Fibroblast of skin of abdomen (primary cell): Measurements from ENCODE around the gene CX3CR1. TPM values are rescaled to one million over a fixed set of nuclear protein-coding genes. Genes with fewer than 3 reads are reported as not detected.
"Not testable (repeated sequence)": the region's sequence is repeated elsewhere in the genome, so short reads cannot be mapped to it uniquely, and the experiment has no call there.

Source experiments
- DNase-seq: peaks from one replicate; pipeline ENCODE4 v3.0.0-alpha.2; 2013
- polyA plus RNA-seq, 2 experiments: library from polyadenylated mRNA; unstranded; fragments of 120-200 nt; gene quantifications; one replicate each; pipeline ENCODE4 v1.2.1, GENCODE V29; 2013; ENCODE audit not compliant: insufficient read length in 2 of 2

Gene CX3CR1
- not detected for polyA plus RNA-seq (2013, experiment 1 of 2; ENCODE audit: insufficient read length)
- not detected for polyA plus RNA-seq (2013, experiment 2 of 2; ENCODE audit: insufficient read length)

GRCh38 chr3:39279745-39280517 lies at the start of gene CX3CR1:
CX3CR1 (minus strand) TSS chr3:39280036; CDS start chr3:39266509, 13,527 bp downstream.
- no peak for DNase-seq

DNA sequence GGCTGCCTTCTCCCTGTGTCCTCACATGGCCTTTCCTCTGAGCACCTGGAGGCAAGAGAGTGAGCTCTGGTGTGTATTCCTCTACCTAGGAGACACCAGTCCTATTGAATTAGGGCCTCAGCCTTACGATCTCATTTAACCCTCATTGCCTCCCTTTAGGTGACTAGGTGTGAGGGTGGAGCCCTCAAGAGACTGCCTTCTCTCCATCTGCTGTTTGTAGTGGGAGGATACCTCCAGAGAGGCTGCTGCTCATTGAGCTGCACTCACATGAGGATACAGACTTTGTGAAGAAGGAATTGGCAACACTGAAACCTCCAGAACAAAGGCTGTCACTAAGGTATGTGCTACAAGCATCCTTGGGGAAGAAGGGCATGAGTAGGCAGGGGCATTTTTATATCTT lies 49.7 kb upstream of the CX3CR1 start, which contains the start of gene CCR8:
TSS of gene CCR8 (plus strand) at position 217 of the 400 bp plus-strand sequence. CDS start 2,623 bp downstream, outside the sequence.
- DNase-seq: no peak

GRCh38 chr3:39327746-39328349 lies 48.0 kb upstream of the CX3CR1 start:
- DNase-seq: no peak

GRCh38 chr3:39327053-39327745 lies 47.4 kb upstream of the CX3CR1 start:
- DNase-seq: no peak

DNA sequence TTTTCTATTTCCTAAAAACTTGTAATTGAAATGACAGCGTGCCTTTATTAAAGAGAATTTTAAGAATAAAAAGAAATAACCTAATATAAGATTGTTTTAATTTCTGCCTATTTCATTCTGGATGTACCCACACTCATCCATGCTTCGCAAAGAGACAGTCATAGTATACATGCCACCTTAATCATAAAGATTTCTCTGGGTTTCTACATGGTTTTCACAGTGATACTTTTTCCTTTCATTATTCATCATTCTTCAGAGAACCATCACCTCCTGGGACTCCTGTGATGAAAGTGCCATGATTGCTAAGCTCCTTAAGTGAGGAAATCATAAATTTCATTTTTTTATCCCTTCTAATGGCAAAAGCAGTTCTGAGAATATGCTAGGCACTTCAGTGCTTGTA lies 45.4 kb upstream of the CX3CR1 start:
- no peak for DNase-seq

DNA sequence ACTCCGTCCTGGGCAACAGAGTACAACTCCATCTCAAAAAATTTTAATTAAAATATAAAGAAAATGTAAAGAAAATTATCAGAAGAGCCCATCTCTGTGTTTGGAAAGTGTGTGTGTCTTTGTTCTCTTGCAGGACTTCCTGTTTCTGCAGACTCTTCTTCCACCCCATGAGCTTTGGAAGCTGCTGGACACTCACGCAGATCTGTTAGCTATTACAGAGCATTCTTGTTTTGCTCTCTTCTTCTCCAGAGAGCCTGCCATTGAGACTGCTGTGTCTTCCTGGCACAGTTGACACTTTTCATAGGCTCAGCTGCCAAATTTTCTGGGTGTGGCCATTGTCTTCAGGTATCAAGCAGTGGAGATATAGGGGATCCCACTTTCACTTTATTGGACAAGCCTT lies 43.7 kb upstream of the CX3CR1 start:
- DNase-seq: no peak

DNA sequence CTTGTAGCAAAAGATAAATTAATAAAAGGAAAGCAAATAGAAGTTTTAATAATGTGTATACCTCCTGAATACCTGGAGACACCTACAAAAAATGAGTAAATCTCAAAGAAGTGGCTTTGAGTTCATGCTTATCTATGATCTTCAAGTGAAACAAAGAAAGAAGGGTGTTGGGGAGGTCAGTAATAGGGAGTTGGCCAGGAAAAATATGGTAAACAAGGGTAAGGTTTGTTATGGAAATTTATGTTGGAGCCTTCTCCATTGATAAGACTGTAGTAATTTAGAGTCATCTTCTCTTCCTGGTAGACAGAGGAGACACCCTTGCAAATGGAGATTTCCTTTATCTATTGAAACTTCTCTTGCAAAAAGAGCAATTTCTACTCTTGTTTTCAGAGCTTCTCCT lies 43.1 kb upstream of the CX3CR1 start:
- DNase-seq: no peak

GRCh38 chr3:39322209-39322715 lies 42.4 kb upstream of the CX3CR1 start:
- DNase-seq: not testable (repeated sequence)

DNA sequence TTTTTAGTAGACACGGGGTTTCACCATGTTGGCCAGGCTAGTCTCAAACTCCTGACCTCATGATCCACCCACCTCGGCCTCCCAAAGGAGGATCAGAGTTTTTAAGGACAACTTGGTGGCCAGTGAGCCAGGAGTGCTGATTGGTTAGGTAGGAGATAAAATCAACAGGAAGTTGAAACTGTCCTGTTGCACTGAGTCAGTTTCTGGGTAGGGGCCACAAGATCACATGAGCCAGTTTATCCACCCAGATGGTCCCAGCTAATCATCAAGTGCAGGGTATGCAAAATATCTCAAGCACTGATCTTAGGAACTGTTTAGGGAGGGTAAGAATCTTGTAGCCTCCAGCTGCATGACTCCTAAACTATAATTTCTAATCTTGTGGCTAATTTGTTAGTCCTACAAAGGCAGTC lies 41.7 kb upstream of the CX3CR1 start:
- not testable (repeated sequence) for DNase-seq

GRCh38 chr3:39319249-39319648 lies 39.4 kb upstream of the CX3CR1 start:
- DNase-seq: no peak

- no peak for DNase-seq
Observed at GRCh38 chr3:39318301-39318700, 38.5 kb upstream of the CX3CR1 start.

GRCh38 chr3:39317571-39318169 lies 37.8 kb upstream of the CX3CR1 start:
- DNase-seq: no peak

- DNase-seq: no peak
Observed at GRCh38 chr3:39315420-39315819, 35.6 kb upstream of the CX3CR1 start.

DNA sequence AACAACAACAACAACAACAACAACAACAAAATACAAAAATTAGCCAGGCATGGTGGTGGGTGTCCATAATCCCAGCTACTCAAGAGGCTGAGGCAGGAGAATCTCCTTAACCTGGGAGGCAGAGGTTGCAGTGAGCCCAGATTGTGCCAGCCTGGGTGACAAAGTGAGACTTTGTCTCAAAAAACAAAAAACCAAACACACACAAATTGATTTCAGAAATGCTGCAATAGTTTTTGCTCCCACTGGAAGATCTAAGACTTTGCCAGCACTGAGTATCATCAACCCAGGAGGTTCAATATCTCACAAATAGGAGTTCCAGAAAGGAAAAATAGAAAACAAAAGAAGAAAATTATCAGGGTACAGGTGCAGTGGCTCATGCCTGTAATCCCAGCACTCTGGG lies 33.5 kb upstream of the CX3CR1 start:
- no peak for DNase-seq

GRCh38 chr3:39302178-39302577 lies 22.3 kb upstream of the CX3CR1 start:
- no peak for DNase-seq

- no peak for DNase-seq
Observed at GRCh38 chr3:39299279-39299678, 19.4 kb upstream of the CX3CR1 start.

DNA sequence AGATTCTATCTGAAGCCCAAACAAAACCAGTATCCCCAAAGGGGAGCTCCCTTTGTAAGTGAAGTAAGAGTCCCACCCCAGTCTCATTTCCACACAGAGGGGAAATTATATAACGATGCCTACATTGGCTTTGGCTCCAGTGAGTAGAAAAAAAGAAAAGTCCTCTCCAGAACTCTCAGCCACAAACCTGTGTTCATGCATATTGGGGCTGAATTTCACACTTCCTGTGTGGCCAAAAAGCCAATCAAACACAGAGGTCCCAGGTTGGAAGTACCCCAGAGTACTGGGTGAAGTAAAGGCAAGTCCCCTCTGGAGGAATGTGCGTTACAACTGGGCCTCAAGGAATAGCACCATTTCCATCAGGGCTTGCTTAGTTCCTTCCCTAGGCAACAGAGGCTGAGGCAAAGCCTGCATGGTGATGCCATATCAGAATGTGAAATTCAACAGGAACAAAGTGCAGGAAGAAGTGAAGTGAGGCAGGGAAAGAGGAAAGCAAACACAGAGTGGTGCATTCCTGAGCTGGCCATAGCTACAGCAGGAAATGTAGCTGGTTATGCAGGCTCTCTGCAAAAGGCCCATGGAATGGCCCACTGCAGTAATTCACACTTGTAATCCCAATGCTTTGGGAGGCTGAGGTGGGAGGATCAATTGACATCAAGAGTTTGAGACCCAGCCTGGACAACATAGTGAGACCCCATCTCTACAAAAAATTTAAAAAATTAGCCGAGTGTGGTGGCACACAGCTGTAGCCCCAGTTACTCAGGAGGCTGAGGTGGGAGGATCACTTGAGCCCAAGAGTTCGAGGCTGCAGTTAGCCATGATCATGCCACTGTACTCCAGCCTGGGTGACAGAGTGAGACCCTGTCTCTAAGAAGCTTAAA lies 16.6 kb upstream of the CX3CR1 start:
- DNase-seq: no peak

DNA sequence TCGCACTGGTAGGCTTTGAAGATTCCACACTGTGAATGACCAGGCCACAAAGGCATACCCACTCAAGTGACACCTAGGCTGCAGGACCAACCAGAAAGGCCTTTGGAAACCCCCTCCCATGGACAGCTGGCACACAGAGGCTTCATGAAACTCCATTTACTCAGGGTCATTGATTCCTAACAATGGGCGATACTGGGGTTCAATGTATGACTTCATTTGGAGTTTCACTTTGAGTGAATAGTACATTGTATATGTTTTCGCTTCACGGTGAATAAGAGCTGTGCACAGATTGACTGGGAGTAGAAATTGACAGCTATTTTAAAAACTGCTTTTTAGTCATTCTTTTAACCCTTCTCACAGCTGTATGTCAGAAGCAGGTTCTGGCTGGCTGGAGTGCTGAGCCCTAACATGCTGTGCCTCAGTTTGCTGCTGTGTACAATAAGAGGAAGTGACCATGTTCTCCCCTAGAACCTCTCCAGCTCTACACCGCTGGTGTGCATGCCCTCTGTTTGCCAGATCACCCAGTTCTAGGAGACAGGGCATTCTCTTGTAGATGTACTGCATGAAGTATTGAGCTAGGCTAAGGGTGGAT lies 15.4 kb upstream of the CX3CR1 start:
- DNase-seq: no peak

DNA sequence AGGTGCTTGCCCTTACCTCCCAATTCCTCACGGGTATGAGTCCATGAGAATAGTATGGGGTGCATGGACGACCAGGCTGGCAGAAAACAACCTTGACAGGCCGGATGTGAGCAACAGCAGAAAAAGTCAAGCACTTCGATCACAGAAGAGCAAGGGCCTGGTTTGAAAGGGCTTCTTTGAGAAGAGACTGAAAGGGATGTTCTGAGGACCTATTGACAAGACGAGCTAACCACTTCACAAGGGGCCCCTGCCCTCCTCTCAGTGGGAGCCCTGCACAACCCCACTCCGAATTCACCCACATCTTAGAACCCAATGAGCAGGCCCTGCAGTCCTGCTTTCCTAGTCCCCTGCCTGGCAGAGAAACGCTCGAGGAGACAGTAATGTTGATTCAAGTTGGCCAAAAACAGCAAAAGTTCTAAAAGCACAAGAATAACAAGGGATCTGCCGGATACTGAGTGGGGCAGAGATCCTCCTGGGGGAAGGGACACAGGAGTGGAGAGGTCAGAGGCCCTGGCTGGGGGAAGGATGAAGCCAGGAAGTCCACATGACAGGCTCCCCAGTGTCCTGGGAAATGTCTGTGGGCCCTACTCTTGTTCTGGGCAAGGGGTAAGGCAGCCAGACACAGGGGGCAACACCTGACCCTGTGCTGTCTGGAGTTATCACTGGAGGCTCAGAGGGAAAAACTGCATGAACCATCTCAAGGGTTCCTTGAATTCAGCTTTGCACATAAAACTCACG lies 14.8 kb upstream of the CX3CR1 start:
- no peak for DNase-seq

DNA sequence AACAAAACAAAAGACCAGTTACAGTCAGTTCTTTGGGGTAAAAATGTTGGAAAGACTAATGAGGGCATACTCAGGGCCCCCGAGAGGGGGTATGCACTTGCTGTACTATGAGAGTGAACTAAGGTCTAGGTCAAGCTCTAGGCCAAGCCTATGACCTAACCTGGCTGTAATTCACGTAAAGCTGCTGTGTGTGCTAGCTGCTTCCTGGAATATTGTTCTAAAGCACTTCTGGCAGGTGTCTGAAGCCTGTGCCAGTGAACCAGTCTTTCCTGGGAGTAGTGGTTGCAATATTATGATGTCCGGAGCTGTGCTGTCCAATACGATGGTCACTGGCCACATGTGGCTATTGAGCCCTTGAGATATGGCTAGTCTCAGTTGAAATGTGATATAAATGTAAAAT lies 13.1 kb upstream of the CX3CR1 start:
- DNase-seq: no peak
